WI38 (cell line): Measurements from ENCODE around the gene CNGA3.

Experiments used
- H3K4me3 ChIP-seq: 2 replicates; pipeline ENCODE4 v1.5.1; 2011; ENCODE audit warnings: low read depth, mild to moderate bottlenecking, control low read depth, low read length
- TF ChIP-seq, protein P1 (sequence below): IDR thresholded peaks from 2 replicates; pipeline ENCODE4 v1.5.1; 2012; ENCODE audit warnings: low read depth, mild to moderate bottlenecking, control low read depth, low read length

The CNGA3 gene

DNA sequence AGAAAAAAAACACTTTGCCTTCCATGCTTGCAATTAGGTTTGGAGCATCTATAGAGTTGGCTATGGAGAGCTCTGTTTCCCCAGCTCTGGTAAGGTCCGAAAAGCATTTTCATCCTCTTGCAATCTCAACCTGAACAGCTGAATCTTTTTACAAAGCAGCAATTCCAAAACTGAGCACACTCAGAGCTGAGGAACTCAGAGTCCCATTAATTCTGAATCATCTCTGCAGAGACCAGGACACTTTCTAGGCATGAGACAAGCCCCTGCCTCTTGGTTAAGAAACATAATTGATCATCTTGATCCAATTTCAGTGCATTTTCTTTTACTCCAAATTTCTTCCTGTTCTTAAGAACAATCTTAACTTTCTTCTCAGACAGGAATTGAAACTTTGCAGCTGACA, 4.2 kb downstream of the CNGA3 start:
- TF ChIP-seq, protein P1, sequence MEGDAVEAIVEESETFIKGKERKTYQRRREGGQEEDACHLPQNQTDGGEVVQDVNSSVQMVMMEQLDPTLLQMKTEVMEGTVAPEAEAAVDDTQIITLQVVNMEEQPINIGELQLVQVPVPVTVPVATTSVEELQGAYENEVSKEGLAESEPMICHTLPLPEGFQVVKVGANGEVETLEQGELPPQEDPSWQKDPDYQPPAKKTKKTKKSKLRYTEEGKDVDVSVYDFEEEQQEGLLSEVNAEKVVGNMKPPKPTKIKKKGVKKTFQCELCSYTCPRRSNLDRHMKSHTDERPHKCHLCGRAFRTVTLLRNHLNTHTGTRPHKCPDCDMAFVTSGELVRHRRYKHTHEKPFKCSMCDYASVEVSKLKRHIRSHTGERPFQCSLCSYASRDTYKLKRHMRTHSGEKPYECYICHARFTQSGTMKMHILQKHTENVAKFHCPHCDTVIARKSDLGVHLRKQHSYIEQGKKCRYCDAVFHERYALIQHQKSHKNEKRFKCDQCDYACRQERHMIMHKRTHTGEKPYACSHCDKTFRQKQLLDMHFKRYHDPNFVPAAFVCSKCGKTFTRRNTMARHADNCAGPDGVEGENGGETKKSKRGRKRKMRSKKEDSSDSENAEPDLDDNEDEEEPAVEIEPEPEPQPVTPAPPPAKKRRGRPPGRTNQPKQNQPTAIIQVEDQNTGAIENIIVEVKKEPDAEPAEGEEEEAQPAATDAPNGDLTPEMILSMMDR, result no peak
- H3K4me3 ChIP-seq, result no peak overlapping the region

DNA sequence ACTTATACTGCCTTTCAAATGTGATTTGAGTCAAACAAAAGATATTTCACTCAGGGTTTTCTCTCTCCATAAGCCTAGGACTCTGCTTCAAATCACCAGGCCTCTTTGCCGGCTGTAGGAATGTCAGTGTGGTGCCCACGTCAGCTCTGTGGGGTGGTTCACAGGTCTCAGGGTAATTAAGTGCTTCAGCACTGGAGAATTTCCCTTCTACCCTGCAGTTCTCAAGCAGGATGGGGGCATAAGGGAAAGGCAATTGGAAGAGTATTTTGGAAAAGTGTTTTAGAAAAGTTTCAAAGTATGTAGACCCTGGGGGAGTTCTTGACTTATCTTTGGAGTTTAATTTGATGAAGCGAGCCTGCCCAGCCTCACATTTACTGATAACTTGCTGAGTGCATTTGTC, 9.6 kb downstream of the CNGA3 start:
- TF ChIP-seq, protein P1, result no peak
- no peak overlapping the region for H3K4me3 ChIP-seq

DNA sequence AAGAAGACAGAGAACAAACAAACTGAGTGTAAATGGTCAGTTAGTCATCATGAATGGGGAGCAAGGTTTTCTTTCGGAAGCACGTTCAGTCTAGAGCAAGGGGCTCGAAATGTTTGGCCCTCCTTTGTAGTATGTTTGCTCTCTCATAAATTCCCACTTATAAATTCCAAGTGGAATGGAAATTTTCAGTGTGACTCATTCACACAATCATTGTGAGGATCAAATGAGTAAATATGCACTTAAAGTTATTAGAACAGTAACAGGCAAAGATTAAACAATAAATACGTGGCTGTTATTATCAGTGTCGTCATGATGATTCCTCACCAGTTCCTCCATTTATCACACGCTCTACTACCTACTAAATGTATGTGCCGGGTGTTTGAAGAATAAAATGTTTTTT, 10.5 kb downstream of the CNGA3 start:
- H3K4me3 ChIP-seq, result no peak overlapping the region
- TF ChIP-seq, protein P1, result no peak

DNA sequence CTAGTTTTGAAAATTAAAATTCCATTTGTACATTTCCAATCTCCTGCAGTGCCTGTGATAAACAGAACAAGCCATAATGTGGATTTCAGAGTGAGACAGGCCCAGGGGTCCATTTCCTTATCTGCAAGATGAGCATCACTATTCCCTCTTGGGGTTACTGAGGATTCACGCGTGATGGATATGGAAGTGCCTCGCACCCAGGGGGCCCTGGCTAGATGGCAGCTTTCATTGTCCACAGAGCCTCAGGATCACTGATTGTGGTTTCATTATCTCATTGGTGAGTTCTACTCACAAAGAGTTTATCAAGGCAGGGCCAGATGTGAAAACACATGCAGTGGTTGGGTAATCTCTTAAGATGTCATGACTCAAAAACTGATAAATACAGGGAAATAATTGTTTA, 11.6 kb downstream of the CNGA3 start:
- no peak overlapping the region for H3K4me3 ChIP-seq
- TF ChIP-seq, protein P1, result no peak

DNA sequence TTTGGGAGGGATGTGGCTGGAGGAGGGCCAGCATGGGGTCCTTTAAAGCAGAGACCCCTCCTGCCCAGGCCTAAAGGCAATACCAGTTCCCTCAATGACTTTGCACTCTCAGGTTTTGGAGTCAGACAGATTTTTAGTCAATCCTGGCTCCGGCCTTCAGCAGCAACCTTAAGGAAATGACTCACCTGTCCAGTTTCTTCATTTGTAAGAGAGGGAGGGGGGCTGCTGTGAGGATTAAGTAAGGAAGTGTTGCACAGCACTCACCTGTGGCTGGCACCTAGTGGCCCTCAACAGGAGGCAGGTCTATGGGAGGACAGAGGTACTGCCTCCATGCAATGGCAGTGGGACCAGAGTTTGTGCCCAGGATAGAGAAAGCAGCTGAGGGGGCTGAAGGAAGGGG, 13.7 kb downstream of the CNGA3 start:
- no peak overlapping the region for H3K4me3 ChIP-seq
- TF ChIP-seq, protein P1, result no peak

DNA sequence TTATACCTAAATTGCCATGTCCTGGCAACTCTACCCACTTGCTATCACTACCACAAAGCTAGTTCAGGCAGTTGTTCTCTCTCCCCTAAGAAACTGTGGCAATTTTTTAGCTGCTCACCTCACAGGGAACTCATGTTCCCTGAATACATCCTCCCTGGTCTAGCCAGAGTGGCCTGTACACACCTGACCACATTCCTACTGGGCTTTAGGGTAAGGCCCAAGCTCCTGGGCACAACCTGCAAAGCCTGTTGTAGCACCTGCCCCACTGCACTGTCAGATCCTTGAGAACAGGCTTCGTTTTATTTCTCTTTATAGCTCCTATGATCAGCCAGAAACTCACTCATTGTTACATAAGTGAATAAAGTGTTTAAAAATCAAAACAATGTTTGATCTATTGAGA, 21.5 kb downstream of the CNGA3 start:
- no peak overlapping the region for H3K4me3 ChIP-seq
- TF ChIP-seq, protein P1, result no peak

DNA sequence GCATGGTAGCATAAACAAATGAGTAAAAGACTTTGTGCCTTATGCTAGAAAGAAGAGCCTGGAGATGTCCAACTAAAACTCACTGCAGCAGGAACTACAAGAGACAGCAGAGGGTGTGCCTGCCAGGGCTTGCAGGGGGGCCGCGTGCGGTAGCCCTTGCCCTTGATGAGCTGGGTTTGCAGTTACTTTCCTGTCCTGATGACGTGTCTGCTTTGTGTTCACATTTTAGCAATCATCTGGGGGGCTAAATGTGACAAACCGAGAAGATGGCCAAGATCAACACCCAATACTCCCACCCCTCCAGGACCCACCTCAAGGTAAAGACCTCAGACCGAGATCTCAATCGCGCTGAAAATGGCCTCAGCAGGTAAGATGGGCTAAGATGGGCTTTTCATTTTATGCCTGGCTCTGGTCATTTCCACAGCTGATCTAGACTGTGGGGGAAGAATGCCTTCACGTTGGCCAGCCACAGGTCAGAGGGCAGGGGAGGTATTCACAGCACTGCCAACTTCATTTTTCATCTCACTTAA, 23.5 kb downstream of the CNGA3 start:
- TF ChIP-seq, protein P1, result no peak
- no peak overlapping the region for H3K4me3 ChIP-seq
